Esophagus muscularis mucosa (tissue), 4 donors: ENCODE measurements around the gene CCDC194. TPM values are rescaled to one million over a fixed set of nuclear protein-coding genes. Genes with fewer than 3 reads are reported as not detected.

ENCODE experiments used
- DNase-seq: peaks from one replicate; pipeline ENCODE4 v3.0.0-alpha.2; 2017; ENCODE audit errors: extremely low spot score
- H3K27ac ChIP-seq, 4 donors: fragments of 200-600 bp; sonication (generic); replicated peaks in 1 of 4; 1 replicate in 3 of 4; 2 replicates in 1 of 4; pipeline ENCODE4 v1.5.1; 2016 to 2019; ENCODE audit warnings: mild to moderate bottlenecking in 1 of 4
- H3K27me3 ChIP-seq, 4 donors: fragments of 200-600 bp; sonication (generic); one replicate each; pipeline versions ENCODE4 v1.5.1 to v1.6.0; 2016 to 2019
- H3K36me3 ChIP-seq, 4 donors: fragments of 200-600 bp; sonication (generic); one replicate each; pipeline ENCODE4 v1.5.1; 2016 to 2019
- H3K4me1 ChIP-seq, 4 donors: fragments of 200-600 bp; sonication (generic); one replicate each; pipeline ENCODE4 v1.5.1; 2016 to 2019
- H3K4me3 ChIP-seq, 4 donors: fragments of 200-600 bp; sonication (generic); 1 replicate in 2 of 4; 2 replicates in 2 of 4; pipeline ENCODE4 v1.5.1; 2016 to 2019; ENCODE audit warnings: mild to moderate bottlenecking in 4 of 4, moderate library complexity in 1 of 4
- H3K9me3 ChIP-seq, 4 donors: fragments of 200-600 bp; sonication (generic); 1 replicate in 3 of 4; 2 replicates in 1 of 4; pipeline ENCODE4 v1.5.1; 2016 to 2019
- CTCF ChIP-seq, 3 experiments: fragments of 200-600 bp in 2 of 3; fragments of 450-650 bp in 1 of 3; sonication (generic) in 2 of 3; IDR thresholded peaks; one replicate each; pipeline ENCODE4 v1.5.1; 2017 to 2019; ENCODE audit warnings: antibody characterized with exemption in 3 of 3, mild to moderate bottlenecking in 2 of 3, moderate library complexity in 1 of 3
- EP300 ChIP-seq: sonication (generic); formaldehyde crosslinking; IDR thresholded peaks from one replicate; pipeline ENCODE4 v1.6.1; 2017; ENCODE audit warnings: antibody characterized with exemption
- POLR2A ChIP-seq: fragments of 450-650 bp; IDR thresholded peaks from one replicate; pipeline ENCODE4 v1.6.1; 2017; ENCODE audit warnings: antibody characterized with exemption, moderate library complexity, mild to moderate bottlenecking, low read depth
- POLR2AphosphoS5 ChIP-seq, 2 donors: sonication (generic); formaldehyde crosslinking; IDR thresholded peaks; one replicate each; pipeline ENCODE4 v1.6.1; 2017; ENCODE audit warnings: antibody characterized with exemption in 2 of 2
- WGBS: methylation state at CpG from one replicate; pipeline ENCODE4 v1.1.5; 2018; 5-methylcytosine and 5-hydroxymethylcytosine counted together
- intact Hi-C: fragments of 100-400 bp; cut with DNase I; formaldehyde crosslinking; loops from one replicate; pipeline ENCODE4 v1.15.1; 2023
- total RNA-seq, 4 donors: library from RNA; depleted of rRNA; stranded (reverse); fragments of >200 nt; gene quantifications; one replicate each; pipeline versions ENCODE4 v1.1.0 to v1.2.1, GENCODE V29; 2016

CCDC194 gene
- total RNA-seq, 4 donors from 2014 or later: not detected

- Histone ChIP-seq H3K27me3 (peaks cover 0 to 73% (median 6%) of the 10 kb centered on the region in 4 donors), H3K4me1 (peaks cover 8 to 24% (median 12%) of the 10 kb centered on the region in 4 donors), H3K27ac (no peak overlapping the region), H3K36me3 (peaks cover 0 to 13% (median 0%) of the 10 kb centered on the region in 4 donors), H3K4me3 (no peak overlapping the region), H3K9me3 (no peaks in the 10 kb centered on the region)
- no peak for DNase-seq
- intact Hi-C loops: no loop called here
- TF ChIP-seq POLR2A (no peak), EP300 (no peak), POLR2AphosphoS5 (IDR thresholded peaks at IDR 0.05) (no peak), CTCF (IDR thresholded peaks at IDR 0.05) (no peak)
- 67% methylated on average over 8 of the region's 8 CpGs for WGBS
These were observed 5.0 kb upstream of the CCDC194 start for GRCh38 chr19:17398902-17399527.

GRCh38 chr19:17394891-17395415, 957 bp upstream of the CCDC194 start:
- H3K36me3 ChIP-seq: peaks cover 0 to 1% (median 0%) of the 10 kb centered on the region in 4 donors
- H3K27me3 ChIP-seq: peaks cover 0 to 78% (median 24%) of the 10 kb centered on the region in 4 donors
- no peak overlapping the region for H3K4me3 ChIP-seq
- H3K9me3 ChIP-seq: peaks cover 0 to 2% (median 0%) of the 10 kb centered on the region in 4 donors
- WGBS: 34% methylated on average over 19 of the region's 19 CpGs
- intact Hi-C loops: loop anchor here (5.0 kb wide), 1 partner anchor 103 kb away; no protein-coding TSS in a partner anchor
- no peak for DNase-seq
- peak; percentile 38 to 71 (median 45) for TF ChIP-seq CTCF (IDR thresholded peaks at IDR 0.05)
- TF ChIP-seq POLR2A: no peak
- no peak for TF ChIP-seq POLR2AphosphoS5 (IDR thresholded peaks at IDR 0.05)
- H3K27ac ChIP-seq: no peak overlapping the region
- H3K4me1 ChIP-seq: peaks cover 11 to 32% (median 29%) of the 10 kb centered on the region in 4 donors

DNA sequence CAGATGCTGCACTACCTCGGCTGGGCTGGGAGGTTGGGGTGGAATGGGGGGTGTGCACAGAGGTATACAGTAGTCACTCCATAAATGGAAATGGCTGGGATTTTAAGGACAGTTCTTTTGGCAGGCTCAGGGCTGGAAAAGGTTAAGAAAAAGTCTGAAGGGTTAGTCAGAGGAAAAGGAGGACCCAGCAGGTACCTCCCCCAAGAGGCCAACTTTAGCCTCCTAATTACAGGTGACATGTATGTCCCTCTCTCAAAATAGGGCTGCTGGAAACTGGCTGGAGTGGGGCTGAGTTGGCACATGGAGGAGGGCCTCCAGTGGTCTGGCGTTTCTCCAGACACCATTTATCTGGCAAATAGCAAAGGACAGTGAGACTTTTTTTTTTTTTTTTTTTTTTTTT, 994 bp downstream of the CCDC194 start:
- no peak overlapping the region for H3K27ac ChIP-seq
- no peaks in the 10 kb centered on the region for H3K36me3 ChIP-seq
- peaks cover 0 to 78% (median 28%) of the 10 kb centered on the region in 4 donors for H3K27me3 ChIP-seq
- H3K4me1 ChIP-seq: peaks cover 11 to 32% (median 29%) of the 10 kb centered on the region in 4 donors
- no peak for DNase-seq
- H3K9me3 ChIP-seq: peaks cover 0 to 11% (median 9%) of the 10 kb centered on the region in 4 donors
- 58% methylated on average over 2 of the region's 2 CpGs for WGBS
- TF ChIP-seq CTCF (IDR thresholded peaks at IDR 0.05) (no peak), POLR2AphosphoS5 (IDR thresholded peaks at IDR 0.05) (no peak), POLR2A (no peak), EP300 (no peak)
- intact Hi-C loops: loop anchor here (5.0 kb wide), 1 partner anchor 101 kb away; no protein-coding TSS in a partner anchor
- H3K4me3 ChIP-seq: no peak overlapping the region

GRCh38 chr19:17391371-17392151, 2.4 kb downstream of the CCDC194 start:
- peaks cover 11 to 32% (median 29%) of the 10 kb centered on the region in 4 donors for H3K4me1 ChIP-seq
- H3K4me3 ChIP-seq: peak overlapping the region; percentile 44 to 61 (median 48)
- DNase-seq: no peak
- H3K27me3 ChIP-seq: peaks cover 0 to 72% (median 28%) of the 10 kb centered on the region in 4 donors
- H3K9me3 ChIP-seq: peaks cover 0 to 11% (median 9%) of the 10 kb centered on the region in 4 donors
- no peak for TF ChIP-seq EP300
- no peak for TF ChIP-seq POLR2AphosphoS5 (IDR thresholded peaks at IDR 0.05)
- no peak for TF ChIP-seq CTCF (IDR thresholded peaks at IDR 0.05)
- no peak for TF ChIP-seq POLR2A
- 13% methylated on average over 22 of the region's 26 CpGs for WGBS
- H3K27ac ChIP-seq: no peak overlapping the region
- no peaks in the 10 kb centered on the region for H3K36me3 ChIP-seq
- intact Hi-C loops: loop anchor here (5.0 kb wide), 1 partner anchor 99 kb away; no protein-coding TSS in a partner anchor
